Peyer's patch (tissue), 4 donors: ENCODE results near the gene CEACAM4. TPM values are rescaled to one million over a fixed set of nuclear protein-coding genes. Genes with fewer than 3 reads are reported as not detected.

Experiments used
- DNase-seq, 3 donors: peaks; one replicate each; pipeline ENCODE4 v3.0.0-alpha.2; 2017 to 2019
- H3K27ac ChIP-seq, 4 donors: fragments of 200-600 bp; sonication (generic); one replicate each; pipeline ENCODE4 v1.5.1; 2016 to 2019
- H3K27me3 ChIP-seq, 2 donors: fragments of 200-600 bp; sonication (generic); one replicate each; pipeline ENCODE4 v1.5.1; 2019
- H3K36me3 ChIP-seq, 3 donors: fragments of 200-600 bp; sonication (generic); one replicate each; pipeline ENCODE4 v1.5.1; 2016 to 2019
- H3K4me1 ChIP-seq, 4 donors: fragments of 200-600 bp; sonication (generic); one replicate each; pipeline ENCODE4 v1.5.1; 2016 to 2019
- H3K4me3 ChIP-seq, 4 donors: fragments of 200-600 bp; sonication (generic); 1 replicate in 3 of 4; 2 replicates in 1 of 4; pipeline ENCODE4 v1.5.1; 2016 to 2019; ENCODE audit warnings: mild to moderate bottlenecking in 1 of 4
- H3K9me3 ChIP-seq, 4 donors: fragments of 200-600 bp; sonication (generic); one replicate each; pipeline ENCODE4 v1.5.1; 2016 to 2019; ENCODE audit warnings: mild to moderate bottlenecking in 1 of 4
- POLR2A ChIP-seq, 2 donors: fragments of 450-650 bp; IDR thresholded peaks; one replicate each; pipeline ENCODE4 v1.5.1; 2017; ENCODE audit warnings: antibody characterized with exemption in 2 of 2, mild to moderate bottlenecking in 2 of 2, moderate library complexity in 2 of 2
- small RNA-seq, 2 donors: library from RNA; depleted of rRNA; stranded (forward); fragments of <200 nt; gene quantifications; one replicate each; pipeline ENCODE3, GENCODE V24; 2016
- total RNA-seq, 4 donors: library from RNA; depleted of rRNA; stranded (reverse); fragments of >200 nt; gene quantifications; one replicate each; pipeline ENCODE4 v1.1.0, GENCODE V29; 2016
- TF ChIP-seq, protein P1 (sequence below), 6 experiments: fragments of 450-650 bp in 4 of 6; fragments of 200-600 bp in 2 of 6; sonication (generic) in 1 of 6; IDR thresholded peaks; one replicate each; pipeline ENCODE4 v1.5.1; 2017 to 2019; ENCODE audit warnings: antibody characterized with exemption in 6 of 6, mild to moderate bottlenecking in 3 of 6, moderate library complexity in 1 of 6

The CEACAM4 gene
- total RNA-seq, 4 donors from 2014 or later = not detected

DNA sequence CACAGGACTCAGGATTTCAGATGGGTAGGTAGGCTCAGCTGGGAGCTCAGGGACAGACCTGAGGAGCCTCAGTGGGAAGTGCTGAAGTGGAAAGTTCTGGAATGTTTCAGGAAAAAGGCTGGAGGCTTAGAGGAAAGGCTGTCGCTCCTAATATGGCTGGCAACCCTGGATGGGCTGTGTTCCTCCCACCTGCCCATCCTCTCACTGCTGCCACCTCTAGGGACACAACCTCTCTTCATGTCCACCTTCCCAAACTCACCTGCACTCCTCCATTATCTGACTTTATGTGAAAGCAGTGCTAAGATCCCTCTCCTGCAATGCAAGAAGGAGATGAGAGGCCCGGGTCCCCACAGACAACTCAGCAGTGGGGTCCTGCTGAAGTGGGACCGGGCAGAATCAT lies 56.7 kb downstream of the CEACAM4 start:
- no peak for TF ChIP-seq POLR2A (IDR thresholded peaks at IDR 0.05)
- TF ChIP-seq, protein P1, sequence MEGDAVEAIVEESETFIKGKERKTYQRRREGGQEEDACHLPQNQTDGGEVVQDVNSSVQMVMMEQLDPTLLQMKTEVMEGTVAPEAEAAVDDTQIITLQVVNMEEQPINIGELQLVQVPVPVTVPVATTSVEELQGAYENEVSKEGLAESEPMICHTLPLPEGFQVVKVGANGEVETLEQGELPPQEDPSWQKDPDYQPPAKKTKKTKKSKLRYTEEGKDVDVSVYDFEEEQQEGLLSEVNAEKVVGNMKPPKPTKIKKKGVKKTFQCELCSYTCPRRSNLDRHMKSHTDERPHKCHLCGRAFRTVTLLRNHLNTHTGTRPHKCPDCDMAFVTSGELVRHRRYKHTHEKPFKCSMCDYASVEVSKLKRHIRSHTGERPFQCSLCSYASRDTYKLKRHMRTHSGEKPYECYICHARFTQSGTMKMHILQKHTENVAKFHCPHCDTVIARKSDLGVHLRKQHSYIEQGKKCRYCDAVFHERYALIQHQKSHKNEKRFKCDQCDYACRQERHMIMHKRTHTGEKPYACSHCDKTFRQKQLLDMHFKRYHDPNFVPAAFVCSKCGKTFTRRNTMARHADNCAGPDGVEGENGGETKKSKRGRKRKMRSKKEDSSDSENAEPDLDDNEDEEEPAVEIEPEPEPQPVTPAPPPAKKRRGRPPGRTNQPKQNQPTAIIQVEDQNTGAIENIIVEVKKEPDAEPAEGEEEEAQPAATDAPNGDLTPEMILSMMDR (IDR thresholded peaks at IDR 0.05) = no peak
- H3K27me3 ChIP-seq = peaks cover 0 to 1% of the 10 kb centered on the region in 2 donors
- no peak for DNase-seq
- H3K9me3 ChIP-seq = no peaks in the 10 kb centered on the region
- H3K27ac ChIP-seq = no peak overlapping the region
- H3K4me3 ChIP-seq = no peak overlapping the region
- H3K36me3 ChIP-seq = no peaks in the 10 kb centered on the region
- H3K4me1 ChIP-seq = peaks cover 0 to 2% (median under 1%) of the 10 kb centered on the region in 4 donors

DNA sequence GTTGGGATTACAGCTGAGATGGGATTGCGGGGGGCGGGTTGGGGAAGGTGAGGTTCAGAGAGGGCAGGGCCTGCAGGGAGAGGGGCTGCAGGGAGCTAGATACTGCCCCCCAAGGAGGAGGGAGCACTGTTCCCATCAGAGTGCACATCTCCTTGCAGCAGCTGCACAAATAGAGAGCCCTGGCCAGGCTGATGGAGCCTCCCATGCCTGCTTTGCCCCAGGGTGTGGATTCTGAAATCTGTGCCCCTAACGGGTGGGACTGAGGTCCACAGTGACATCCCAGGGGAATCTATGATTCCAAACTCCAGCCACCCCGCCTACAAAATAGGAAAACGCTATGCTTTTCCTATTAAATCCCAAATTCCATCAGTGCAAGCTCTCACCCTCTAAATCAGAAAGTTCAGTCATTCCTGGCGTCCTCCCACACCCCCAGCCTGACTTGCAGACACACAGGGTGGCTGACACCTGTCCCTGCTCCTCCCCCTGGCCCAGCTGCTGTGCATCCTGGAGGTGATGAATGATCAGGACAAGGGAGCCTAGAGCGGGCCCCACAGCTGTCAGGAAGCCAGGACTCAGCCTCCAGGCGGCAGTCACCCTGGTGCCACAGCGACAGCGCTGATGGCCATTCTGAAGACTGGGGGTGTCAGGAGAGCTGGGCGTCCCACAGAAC lies 57.3 kb downstream of the CEACAM4 start:
- TF ChIP-seq POLR2A (IDR thresholded peaks at IDR 0.05) = no peak
- TF ChIP-seq, protein P1 (IDR thresholded peaks at IDR 0.05) = no peak
- peaks cover 0 to 7% (median 3%) of the 10 kb centered on the region in 4 donors for H3K4me1 ChIP-seq
- DNase-seq = no peak
- no peak overlapping the region for H3K27ac ChIP-seq
- peaks cover 0 to 7% of the 10 kb centered on the region in 2 donors for H3K27me3 ChIP-seq
- no peaks in the 10 kb centered on the region for H3K36me3 ChIP-seq
- no peak overlapping the region for H3K4me3 ChIP-seq
- H3K9me3 ChIP-seq = no peaks in the 10 kb centered on the region

Small RNAs within 50 kb of the gene (small RNA-seq; reads per million reads assigned to genes)
- gene AC243960.4 = 0 reads per million in 2 donors

Other genes with a start within 250 kb of the CEACAM4 start
- gene EXOSC5, start 229.7 kb downstream of the CEACAM4 start, total RNA-seq = 10 to 100 TPM in 2 of 4 donors, 1 to 10 TPM in 2; 5.4 to 12.4 (median 10.0) TPM
- 10 to 100 TPM; 23.9 to 41.7 (median 30.7) TPM for gene BCKDHA, start 229.3 kb downstream of the CEACAM4 start, total RNA-seq
- 10 to 100 TPM; 15.7 to 98.4 (median 62.8) TPM for gene B3GNT8, start 199.7 kb downstream of the CEACAM4 start, total RNA-seq
- gene DMAC2, start 187.2 kb downstream of the CEACAM4 start, total RNA-seq = 10 to 100 TPM; 41.3 to 62.0 (median 48.3) TPM
- gene ERICH4, start 183.9 kb downstream of the CEACAM4 start, total RNA-seq = 10 to 100 TPM; 17.3 to 49.0 (median 22.3) TPM
- 1 to 10 TPM in 3 of 4 donors, not detected in 1; 1.7 to 9.9 (median 2.5) TPM for gene CEACAM21, start 50.9 kb downstream of the CEACAM4 start, total RNA-seq
- gene CEACAM7, start 61.2 kb upstream of the CEACAM4 start, total RNA-seq = not detected
- 100 to 1,000 TPM in 2 of 4 donors, 10 to 100 TPM in 2; 63.9 to 113 (median 99.3) TPM for gene CEACAM5, start 81.6 kb upstream of the CEACAM4 start, total RNA-seq
- gene CEACAM6, start 128.5 kb upstream of the CEACAM4 start, total RNA-seq = 10 to 100 TPM in 2 of 4 donors, 1 to 10 TPM in 1, not detected in 1; 6.8 to 31.9 (median 10.5) TPM
- not detected for gene CEACAM3, start 169.5 kb upstream of the CEACAM4 start, total RNA-seq
- not detected for gene LYPD4, start 217.6 kb upstream of the CEACAM4 start, total RNA-seq
- gene DMRTC2, start 218.0 kb upstream of the CEACAM4 start, total RNA-seq = not detected
- gene RPS19, start 233.2 kb upstream of the CEACAM4 start, total RNA-seq = 100 to 1,000 TPM; 363 to 861 (median 619) TPM